Right lobe of liver (tissue), 6 donors: ENCODE data around the gene WNT1. TPM values are rescaled to one million over a fixed set of nuclear protein-coding genes. Genes with fewer than 3 reads are reported as not detected.
A peak's percentile ranks its signal among the peaks of the same experiment; 100 is the strongest.

Source experiments
- ATAC-seq, 4 donors: fragments of 200-7000 bp; cut with Tn5 transposase; one replicate each; pipeline ENCODE4 v1.9.1; 2020; ENCODE audit warnings: mild to moderate bottlenecking in 4 of 4, moderate library complexity in 4 of 4
- DNase-seq, 3 donors: peaks; one replicate each; pipeline ENCODE4 v3.0.0-alpha.2; 2020
- H3K27ac ChIP-seq, 3 donors: fragments of 200-600 bp; one replicate each; pipeline ENCODE4 v1.8.0; 2022
- H3K27me3 ChIP-seq, 2 donors: fragments of 200-600 bp; one replicate each; pipeline ENCODE4 v1.8.0; 2022
- H3K36me3 ChIP-seq, 4 donors: fragments of 200-600 bp; sonication (generic) in 1 of 4; one replicate each; pipeline versions ENCODE4 v1.5.1 to v1.8.0; 2017 to 2022; ENCODE audit warnings: control low read depth in 1 of 4
- H3K4me1 ChIP-seq, 4 donors: fragments of 200-600 bp; sonication (generic) in 1 of 4; one replicate each; pipeline versions ENCODE4 v1.5.1 to v1.8.0; 2017 to 2022; ENCODE audit warnings: control low read depth in 1 of 4
- H3K4me3 ChIP-seq, 3 donors: fragments of 200-600 bp; one replicate each; pipeline ENCODE4 v1.8.0; 2022
- H3K9me3 ChIP-seq, 4 donors: fragments of 200-600 bp; sonication (generic) in 1 of 4; one replicate each; pipeline versions ENCODE4 v1.5.1 to v1.8.0; 2017 to 2022; ENCODE audit warnings: control low read depth in 1 of 4
- CTCF ChIP-seq, 4 donors: fragments of 200-600 bp in 3 of 4; fragments of 450-650 bp in 1 of 4; IDR thresholded peaks; one replicate each; pipeline versions ENCODE4 v1.5.1 to v1.8.0; 2016 to 2022; ENCODE audit warnings: antibody characterized with exemption in 4 of 4, mild to moderate bottlenecking in 2 of 4
- POLR2A ChIP-seq: fragments of 450-650 bp; IDR thresholded peaks from one replicate; pipeline ENCODE4 v1.6.1; 2017; ENCODE audit warnings: antibody characterized with exemption, mild to moderate bottlenecking
- WGBS: methylation state at CpG from one replicate; pipeline ENCODE4 v1.1.6; 2018; ENCODE audit warnings: low coverage, low lambda C conversion rate; ENCODE audit not compliant: insufficient coverage; ENCODE audit errors: missing lambda C conversion rate; 5-methylcytosine and 5-hydroxymethylcytosine counted together
- intact Hi-C, 2 donors: fragments of 100-400 bp; cut with DNase I; formaldehyde crosslinking; loops; one replicate each; pipeline versions ENCODE4 v1.11.2 to v1.14.1; 2022
- total RNA-seq, 6 experiments: library from RNA; depleted of rRNA in 2 of 6; stranded (reverse); fragments of >200 nt in 2 of 6; fragmentation: NEBNext Ultra II Directional in 3 of 6; extraction: Animal tissue kit (Norgen Biotek cat#: 25700) in 3 of 6; gene quantifications; one replicate each; pipeline versions ENCODE4 v1.1.0 to v1.2.4, GENCODE V29; 2016 to 2023
- donor health status: DM: no; HTN: yes; CAD: no.
- donor health status: DM: no; HTN: no; CAD: no.
- donor health status: DM: no; HTN: no; CAD: no.
- donor health status: DM: no; HTN: yes; CAD: no.
- donor health status: DM: no; HTN: yes; CAD: no.

The WNT1 gene
- total RNA-seq, 6 experiments from 2014 or later: not detected

- no peaks in the 10 kb centered on the region for H3K4me1 ChIP-seq
- H3K36me3 ChIP-seq: no peaks in the 10 kb centered on the region
- no peaks in the 10 kb centered on the region for H3K9me3 ChIP-seq
- TF ChIP-seq POLR2A (no peak), CTCF (IDR thresholded peaks at IDR 0.05) (no peak)
- intact Hi-C loops: no loop called here
- no peak overlapping the region for H3K27ac ChIP-seq
- ATAC-seq (no peak), DNase-seq (no peak)
- H3K4me3 ChIP-seq: no peak overlapping the region
- WGBS: 36% methylated on average over 3 of the region's 4 CpGs
- no peaks in the 10 kb centered on the region for H3K27me3 ChIP-seq
Measured at GRCh38 chr12:48961331-48961730, 16.8 kb upstream of the WNT1 start.

DNA sequence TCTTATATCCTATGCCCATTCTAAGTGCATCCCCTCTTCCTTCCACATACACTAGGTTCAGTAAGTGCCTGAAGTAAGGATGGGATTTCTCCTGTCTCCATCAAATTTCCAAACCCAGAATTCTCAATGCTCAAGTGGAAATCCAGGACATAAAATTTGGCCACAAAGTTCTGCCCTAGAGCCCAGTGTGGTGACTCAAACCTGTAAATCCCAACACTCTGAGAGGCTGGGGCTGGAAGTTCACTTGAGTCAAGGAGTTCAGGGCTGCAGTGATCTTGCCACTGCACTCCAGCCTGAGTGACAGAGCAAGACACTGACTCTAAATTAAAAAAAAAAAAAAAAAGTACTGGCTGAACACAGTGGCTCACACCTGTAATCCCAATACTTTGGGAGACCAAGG, 16.3 kb upstream of the WNT1 start:
- intact Hi-C loops: no loop called here
- Histone ChIP-seq H3K4me3 (no peak overlapping the region), H3K27ac (no peak overlapping the region), H3K9me3 (no peaks in the 10 kb centered on the region), H3K4me1 (no peaks in the 10 kb centered on the region), H3K27me3 (no peaks in the 10 kb centered on the region), H3K36me3 (no peaks in the 10 kb centered on the region)
- DNase-seq: no peak
- no peak for ATAC-seq
- TF ChIP-seq POLR2A: no peak

- no peak for DNase-seq
- no peaks in the 10 kb centered on the region for H3K36me3 ChIP-seq
- peaks cover 0 to 6% (median 0%) of the 10 kb centered on the region in 4 donors for H3K4me1 ChIP-seq
- peaks cover 4% of the 10 kb centered on the region in 2 donors for H3K27me3 ChIP-seq
- H3K9me3 ChIP-seq: no peaks in the 10 kb centered on the region
- intact Hi-C loops: no loop called here
- H3K27ac ChIP-seq: no peak overlapping the region
- peak; percentile 15 to 22 (median 15) for ATAC-seq
- no peak overlapping the region for H3K4me3 ChIP-seq
- TF ChIP-seq POLR2A (no peak), CTCF (IDR thresholded peaks at IDR 0.05) (no peak)
Measured at GRCh38 chr12:48965298-48965838, 12.8 kb upstream of the WNT1 start.

- WGBS: 42% methylated on average over 6 of the region's 20 CpGs
Measured at GRCh38 chr12:48966177-48966895, 11.8 kb upstream of the WNT1 start.

More at GRCh38 chr12:48966177-48966895, 11.8 kb upstream of the WNT1 start:
- peaks cover 0 to 6% (median 0%) of the 10 kb centered on the region in 4 donors for H3K4me1 ChIP-seq
- H3K27ac ChIP-seq: no peak overlapping the region
- H3K36me3 ChIP-seq: no peaks in the 10 kb centered on the region
- H3K27me3 ChIP-seq: peaks cover 11 to 13% of the 10 kb centered on the region in 2 donors
- TF ChIP-seq POLR2A (no peak), CTCF (IDR thresholded peaks at IDR 0.05) (no peak)
- ATAC-seq (no peak), DNase-seq (no peak)
- no peaks in the 10 kb centered on the region for H3K9me3 ChIP-seq
- no peak overlapping the region for H3K4me3 ChIP-seq
- intact Hi-C loops: no loop called here
